Raji (cell line): ENCODE measurements around the gene PARL.

ENCODE experiments used
- POLR2A ChIP-seq: IDR thresholded peaks from 2 replicates; pipeline ENCODE4 v1.6.1; 2011; ENCODE audit warnings: low read depth, low read length, control low read depth; ENCODE audit not compliant: insufficient read depth

The PARL gene

DNA sequence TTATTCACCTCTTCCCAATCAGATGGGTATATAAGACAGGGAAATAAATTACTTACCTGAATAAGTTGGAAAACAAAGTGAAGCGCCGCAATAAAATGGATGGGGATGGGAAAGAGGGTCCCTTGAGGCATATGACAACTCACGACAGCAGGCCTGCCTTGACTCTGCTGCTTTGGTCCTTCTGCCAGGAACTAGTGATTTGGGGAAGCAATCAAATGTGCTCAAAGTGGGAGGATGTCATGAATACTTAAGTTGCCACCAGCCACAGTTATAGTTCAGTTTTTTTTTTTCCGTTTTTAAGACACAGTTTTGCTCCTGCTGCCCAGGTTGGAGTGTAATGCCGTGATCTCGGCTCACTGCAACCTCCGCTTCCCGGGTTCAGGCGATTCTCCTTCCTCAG lies 4.6 kb downstream of the PARL start:
- TF ChIP-seq POLR2A, result no peak

DNA sequence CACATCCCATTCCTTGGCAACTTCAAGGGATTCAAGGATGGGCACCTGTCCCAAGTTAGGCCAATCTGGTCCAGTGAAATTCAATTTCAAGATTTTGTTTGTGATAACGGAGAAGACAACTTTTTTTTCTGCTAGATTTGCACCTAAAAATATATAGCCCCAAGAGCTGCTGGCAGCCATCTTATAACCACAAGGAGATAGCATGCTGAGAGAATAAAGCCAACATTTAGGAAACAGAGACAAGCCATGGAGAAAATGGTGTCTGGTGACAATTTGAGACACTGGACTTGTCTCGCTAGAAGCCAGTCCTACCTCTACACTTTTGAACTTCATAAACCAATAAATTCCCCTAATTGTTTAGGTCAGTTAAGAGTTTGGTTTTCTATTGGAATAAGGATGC lies 5.4 kb downstream of the PARL start:
- TF ChIP-seq POLR2A, result no peak

DNA sequence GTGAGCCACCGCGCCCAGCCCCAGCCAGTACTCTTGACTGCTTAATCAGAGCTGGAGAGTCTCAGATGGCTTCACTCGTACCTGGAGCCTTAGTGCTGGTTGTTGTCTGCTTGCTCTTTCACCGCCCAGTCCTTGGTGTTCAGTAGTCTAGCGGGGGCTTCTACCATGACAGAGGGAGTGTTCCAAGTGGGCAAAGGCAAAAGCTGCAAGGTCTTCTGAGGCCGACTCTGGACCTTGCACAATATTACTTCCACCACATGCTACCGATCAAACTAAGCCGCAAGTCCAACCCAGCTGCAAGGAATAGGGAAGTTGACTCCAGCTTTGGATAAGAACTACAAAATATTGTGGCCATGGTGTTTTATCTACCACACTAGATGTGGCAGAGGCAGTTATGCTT lies 6.6 kb downstream of the PARL start:
- no peak for TF ChIP-seq POLR2A

GRCh38 chr3:183875411-183875810 lies 9.3 kb downstream of the PARL start:
- TF ChIP-seq POLR2A, result no peak

DNA sequence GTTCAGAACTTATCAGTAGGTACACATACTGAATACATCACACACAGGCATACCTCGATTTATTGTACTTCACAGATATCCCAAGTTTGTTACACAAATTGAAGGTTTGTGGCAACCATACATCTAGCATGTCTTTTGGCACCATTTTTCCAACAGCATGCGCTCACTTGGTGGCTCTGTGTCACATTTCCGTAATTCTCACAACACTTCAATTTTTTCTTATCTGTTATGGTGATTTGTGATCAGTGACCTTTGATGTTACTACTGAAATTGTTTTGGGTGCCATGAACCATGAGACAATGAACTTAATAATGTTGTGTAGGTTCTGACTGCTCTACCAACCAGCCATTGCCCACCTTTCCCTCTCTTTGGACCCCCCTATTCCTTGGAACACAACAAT lies 10.8 kb downstream of the PARL start:
- no peak for TF ChIP-seq POLR2A

- no peak for TF ChIP-seq POLR2A
Observed at GRCh38 chr3:183871541-183871940, 13.1 kb downstream of the PARL start.

GRCh38 chr3:183870563-183870962 lies 14.1 kb downstream of the PARL start:
- no peak for TF ChIP-seq POLR2A

DNA sequence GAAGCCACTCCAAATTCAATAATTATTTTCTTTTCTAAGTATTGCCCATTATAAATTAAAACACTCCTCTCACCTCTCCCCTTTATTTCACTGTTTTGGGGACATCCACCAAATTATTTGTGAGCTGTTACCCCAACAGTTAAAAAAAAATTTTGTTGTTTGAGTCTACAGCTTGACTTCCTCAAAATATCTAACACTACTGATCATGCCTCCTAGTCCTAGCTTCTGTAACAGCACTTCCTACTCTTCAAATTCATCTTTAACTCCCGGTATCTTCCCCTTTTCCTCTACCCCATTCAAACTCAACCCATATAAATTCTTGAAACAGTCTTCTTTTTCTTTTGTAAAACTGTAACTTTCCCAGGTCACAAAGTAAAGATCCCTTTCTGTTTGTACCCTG lies 15.9 kb downstream of the PARL start:
- TF ChIP-seq POLR2A, result no peak

GRCh38 chr3:183862610-183863009 lies 22.1 kb downstream of the PARL start:
- no peak for TF ChIP-seq POLR2A

DNA sequence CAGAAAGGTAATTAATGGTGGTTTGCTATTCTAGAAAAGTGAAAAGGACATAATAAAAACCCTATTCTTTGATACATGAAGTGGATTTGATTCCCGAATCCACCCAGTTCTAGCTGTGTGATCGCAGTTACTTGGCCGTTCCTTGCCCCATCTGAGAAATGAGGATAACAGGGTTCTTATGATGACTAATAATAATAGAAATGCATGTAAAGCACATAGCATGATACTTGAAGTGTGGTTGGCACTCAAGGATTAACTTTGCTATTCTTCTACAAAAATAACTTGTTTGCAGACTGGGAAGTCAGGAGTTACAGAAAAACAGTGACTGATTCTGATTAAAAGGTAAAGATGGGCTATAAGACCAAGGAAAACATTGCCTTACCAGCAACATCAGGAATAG lies 26.8 kb downstream of the PARL start:
- TF ChIP-seq POLR2A, result no peak

GRCh38 chr3:183854318-183855035 lies 30.2 kb downstream of the PARL start:
- TF ChIP-seq POLR2A, result no peak

DNA sequence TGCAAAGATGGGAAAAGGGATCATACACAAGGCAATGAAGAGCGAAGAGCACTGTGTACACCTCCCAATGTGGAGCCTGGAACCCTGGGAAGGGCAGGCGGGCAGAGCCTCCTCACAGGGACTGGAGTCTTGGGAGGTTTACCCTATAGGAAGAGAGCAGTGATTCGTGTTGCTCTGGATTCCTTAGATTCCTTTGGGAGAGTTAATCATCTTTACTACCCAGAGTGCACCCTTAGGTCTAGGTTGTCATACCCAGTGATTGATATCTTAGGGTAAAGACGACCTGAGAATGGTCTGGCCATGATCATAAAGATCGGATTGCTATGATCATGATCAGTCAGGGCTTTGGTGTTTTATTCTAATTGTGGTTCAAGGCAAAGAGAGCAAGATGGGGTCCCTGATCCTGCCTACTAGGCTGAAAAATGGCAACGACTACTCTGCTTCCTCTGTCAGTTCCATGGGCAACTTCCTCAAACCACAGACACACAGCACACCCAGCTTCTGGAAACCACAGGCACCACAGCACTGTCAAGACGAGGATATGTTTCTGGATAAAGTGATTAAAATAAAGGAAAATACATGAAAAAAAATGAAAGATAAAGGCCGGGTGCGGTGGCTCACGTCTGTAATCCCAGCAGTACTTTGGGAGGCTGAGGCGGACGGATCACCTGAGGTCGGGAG lies 38.9 kb downstream of the PARL start:
- TF ChIP-seq POLR2A, result no peak

- TF ChIP-seq POLR2A, result no peak
Observed at GRCh38 chr3:183845090-183845489, 39.6 kb downstream of the PARL start.

- no peak for TF ChIP-seq POLR2A
Observed at GRCh38 chr3:183844606-183845005, 40.1 kb downstream of the PARL start.

DNA sequence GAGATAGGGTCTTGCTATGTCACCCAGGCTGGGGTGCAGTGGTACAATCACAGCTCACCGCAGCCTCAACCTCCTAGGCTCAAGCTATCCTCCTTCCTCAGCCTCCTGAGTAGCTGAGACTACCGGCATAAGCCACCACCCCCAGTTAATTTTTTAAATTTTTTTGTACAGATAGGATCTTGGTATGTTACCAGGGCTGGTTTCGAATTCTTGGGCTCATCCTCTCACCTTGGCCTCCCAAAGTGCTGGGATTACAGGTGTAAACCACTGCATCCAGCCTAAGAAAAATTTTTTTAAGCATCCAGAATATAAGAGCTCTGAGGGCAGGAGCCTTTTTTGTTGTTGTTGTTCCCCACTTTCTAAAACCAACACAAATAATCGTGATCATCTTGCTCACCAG lies 44.9 kb downstream of the PARL start:
- no peak for TF ChIP-seq POLR2A

DNA sequence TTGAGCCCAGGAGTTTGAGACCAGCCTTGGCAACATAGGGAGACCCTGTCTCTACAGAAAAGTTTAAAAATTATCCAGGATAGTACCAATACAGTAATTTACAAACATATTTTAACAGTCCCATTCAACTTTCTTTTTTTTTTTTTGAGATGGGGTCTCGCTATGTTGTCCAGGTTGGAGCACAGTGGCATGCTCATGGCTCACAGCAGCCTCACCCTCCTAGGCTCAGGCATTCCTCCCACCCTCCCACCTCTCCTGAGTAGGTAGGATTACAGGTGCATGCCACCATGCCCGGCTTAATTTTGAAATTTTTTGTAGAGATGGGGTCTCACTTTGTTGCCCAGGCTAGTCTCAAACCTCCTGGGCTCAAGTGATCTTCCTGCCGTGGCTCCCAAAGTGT lies 46.8 kb downstream of the PARL start:
- no peak for TF ChIP-seq POLR2A

- TF ChIP-seq POLR2A, result no peak
Observed at GRCh38 chr3:183837390-183837789, 47.3 kb downstream of the PARL start.
